H1 (cell line): ENCODE results near the gene TRABD2A. TPM values are rescaled to one million over a fixed set of nuclear protein-coding genes. Genes with fewer than 3 reads are reported as not detected.
A peak's percentile ranks its signal among the peaks of the same experiment; 100 is the strongest.

Experiments
- CTCF ChIA-PET: fragments of 300-600 bp; sonication (Branson Sonifier 250); formaldehyde crosslinking; loops from one replicate; lab custom pipeline; 2021; ENCODE audit not compliant: partially characterized antibody; lab: Charles Lee
- POLR2A ChIA-PET: fragments of 300-600 bp; sonication (Branson Sonifier 250); formaldehyde crosslinking; loops from one replicate; lab custom pipeline; 2021; ENCODE audit warnings: inconsistent platforms; ENCODE audit not compliant: partially characterized antibody; lab: Charles Lee
- DNase-seq, 2 experiments: peaks; one replicate each; pipeline versions ENCODE4 v3.0.0 to v3.0.0-alpha.2; 2010 to 2022; ENCODE audit warnings: low spot score in 2 of 2, low read depth in 1 of 2, mixed read lengths in 1 of 2
- FAIRE-seq: peaks from 2 replicates; lab custom pipeline; 2011; peaks lifted over from hg19 to GRCh38; lab: Jason Lieb, UNC
- H2AFZ ChIP-seq: 2 replicates; pipeline ENCODE4 v1.8.1; 2012; ENCODE audit warnings: low read length, inconsistent platforms
- H2AK5ac ChIP-seq: 2 replicates; pipeline ENCODE4 v1.6.1; 2013; ENCODE audit warnings: low read depth, low read length
- H2BK120ac ChIP-seq: replicated peaks from 2 replicates; pipeline ENCODE3; 2013; ENCODE audit warnings: low read depth, low read length, inconsistent platforms
- H2BK12ac ChIP-seq: 2 replicates; pipeline ENCODE4 v1.6.1; 2013; ENCODE audit warnings: low read depth, low read length
- H2BK15ac ChIP-seq: 2 replicates; pipeline ENCODE4 v1.6.1; 2013; ENCODE audit warnings: low read length
- H2BK20ac ChIP-seq: 2 replicates; pipeline ENCODE4 v1.6.1; 2013; ENCODE audit warnings: low read length
- H2BK5ac ChIP-seq: 2 replicates; pipeline ENCODE4 v1.6.1; 2013; ENCODE audit warnings: low read depth, low read length
- H3K14ac ChIP-seq: 2 replicates; pipeline ENCODE4 v1.6.1; 2013; ENCODE audit warnings: inconsistent platforms; ENCODE audit not compliant: insufficient read length
- H3K18ac ChIP-seq: 2 replicates; pipeline ENCODE4 v1.6.1; 2013; ENCODE audit warnings: low read length; ENCODE audit errors: extremely low read depth
- H3K23ac ChIP-seq: 2 replicates; pipeline ENCODE4 v1.6.1; 2013; ENCODE audit warnings: inconsistent platforms; ENCODE audit not compliant: insufficient read length
- H3K23me2 ChIP-seq: 2 replicates; pipeline ENCODE4 v1.6.1; 2013; ENCODE audit warnings: low read depth, low read length
- H3K27ac ChIP-seq: 2 replicates; pipeline ENCODE4 v1.6.1; 2011; ENCODE audit warnings: low read depth, low read length, inconsistent platforms
- H3K27me3 ChIP-seq, 4 experiments: replicated peaks in 1 of 4; 1 replicate in 1 of 4; 2 replicates in 3 of 4; pipeline versions ENCODE4 v1.6.1 to v1.8.1; 2011 to 2013; ENCODE audit warnings: low read length in 3 of 4, mild to moderate bottlenecking in 3 of 4, inconsistent platforms in 2 of 4, mixed read lengths in 2 of 4, moderate library complexity in 1 of 4; ENCODE audit not compliant: control insufficient read depth in 3 of 4, insufficient read depth in 3 of 4; ENCODE audit errors: extremely low read depth in 1 of 4
- H3K36me3 ChIP-seq, 4 experiments: 2 replicates each; pipeline versions ENCODE4 v1.6.1 to v1.8.1; 2011 to 2013; ENCODE audit warnings: mild to moderate bottlenecking in 4 of 4, low read length in 3 of 4, moderate library complexity in 2 of 4, control low read depth in 1 of 4, inconsistent platforms in 1 of 4; ENCODE audit not compliant: insufficient read depth in 4 of 4, control insufficient read depth in 2 of 4
- H3K4ac ChIP-seq: replicated peaks from 2 replicates; pipeline ENCODE3; 2013; ENCODE audit warnings: low read length, low read depth, mixed read lengths, inconsistent platforms; ENCODE audit not compliant: insufficient read length
- H3K4me1 ChIP-seq, 4 experiments: replicated peaks in 1 of 4; 1 replicate in 1 of 4; 2 replicates in 3 of 4; pipeline versions ENCODE4 v1.6.1 to v1.8.1; 2011 to 2013; ENCODE audit warnings: low read length in 3 of 4, inconsistent platforms in 2 of 4, mixed read lengths in 1 of 4; ENCODE audit not compliant: insufficient read depth in 4 of 4, control insufficient read depth in 3 of 4
- H3K4me2 ChIP-seq, 2 experiments: 2 replicates each; pipeline versions ENCODE4 v1.6.1 to v1.8.1; 2011 to 2013; ENCODE audit warnings: low read depth in 2 of 2, low read length in 2 of 2, control low read depth in 1 of 2, inconsistent platforms in 1 of 2, mild to moderate bottlenecking in 1 of 2; ENCODE audit not compliant: insufficient read depth in 1 of 2
- H3K4me3 ChIP-seq, 4 experiments: fragments of 200-600, 300-600 bp in 1 of 4; sonication (generic), shearing (Covaris generic), sonication (Bioruptor Twin) in 1 of 4; 2 replicates each; pipeline versions ENCODE4 v1.5.1 to v1.8.1; 2011 to 2016; ENCODE audit warnings: low read length in 4 of 4, low read depth in 3 of 4, control low read depth in 2 of 4, inconsistent platforms in 2 of 4, mild to moderate bottlenecking in 2 of 4, mixed read lengths in 1 of 4, moderate library complexity in 1 of 4; ENCODE audit not compliant: insufficient read depth in 2 of 4; ENCODE audit errors: extremely low read depth in 1 of 4
- H3K56ac ChIP-seq: replicated peaks from 2 replicates; pipeline ENCODE3; 2013; ENCODE audit warnings: low read depth, mild to moderate bottlenecking, mixed read lengths, low read length, inconsistent platforms; ENCODE audit not compliant: insufficient read length
- H3K79me1 ChIP-seq: 2 replicates; pipeline ENCODE4 v1.6.1; 2013; ENCODE audit warnings: low read depth, low read length, control low read depth
- H3K79me2 ChIP-seq, 2 experiments: 2 replicates each; pipeline versions ENCODE4 v1.6.1 to v1.8.1; 2012 to 2013; ENCODE audit warnings: low read length in 2 of 2, mild to moderate bottlenecking in 2 of 2, inconsistent platforms in 1 of 2; ENCODE audit not compliant: insufficient read depth in 2 of 2, control insufficient read depth in 1 of 2
- H3K9ac ChIP-seq, 4 experiments: replicated peaks in 1 of 4; 1 replicate in 1 of 4; 2 replicates in 3 of 4; pipeline versions ENCODE4 v1.6.1 to v1.8.1; 2011 to 2013; ENCODE audit warnings: low read depth in 3 of 4, low read length in 3 of 4, control low read depth in 2 of 4, mild to moderate bottlenecking in 2 of 4, moderate library complexity in 2 of 4, inconsistent platforms in 1 of 4; ENCODE audit errors: extremely low read depth in 1 of 4
- H3K9me3 ChIP-seq, 2 experiments: 2 replicates each; pipeline versions ENCODE4 v1.6.1 to v1.8.1; 2012 to 2013; ENCODE audit warnings: mild to moderate bottlenecking in 2 of 2, moderate library complexity in 2 of 2, control low read depth in 1 of 2, inconsistent platforms in 1 of 2, low read depth in 1 of 2, low read length in 1 of 2, mixed read lengths in 1 of 2; ENCODE audit not compliant: insufficient read depth in 2 of 2
- H4K20me1 ChIP-seq, 2 experiments: replicated peaks in 1 of 2; 2 replicates each; pipeline versions ENCODE3 to v1.8.1; 2011 to 2013; ENCODE audit warnings: inconsistent platforms in 2 of 2, low read length in 2 of 2, mild to moderate bottlenecking in 1 of 2; ENCODE audit not compliant: insufficient read depth in 2 of 2, control insufficient read depth in 1 of 2
- H4K5ac ChIP-seq: 2 replicates; pipeline ENCODE4 v1.6.1; 2013; ENCODE audit warnings: low read length, low read depth, mixed read lengths, inconsistent platforms; ENCODE audit not compliant: insufficient read length
- H4K8ac ChIP-seq: 2 replicates; pipeline ENCODE4 v1.8.0; 2013; ENCODE audit warnings: mild to moderate bottlenecking, moderate library complexity, low read length, inconsistent platforms; ENCODE audit not compliant: insufficient read depth; ENCODE audit errors: extremely low read depth
- H4K91ac ChIP-seq: replicated peaks from 2 replicates; pipeline ENCODE3; 2013; ENCODE audit warnings: low read length, mixed read lengths, inconsistent platforms; ENCODE audit not compliant: insufficient read length
- KDM5A ChIP-seq: fragments of 200-600 bp; IDR thresholded peaks from 2 replicates; pipeline ENCODE4 v1.7.1; 2012; ENCODE audit warnings: mild to moderate bottlenecking, low read length, inconsistent platforms, mixed read lengths
- ZNF274 ChIP-seq: IDR thresholded peaks from 2 replicates; pipeline ENCODE4 v1.7.0; 2012; ENCODE audit warnings: low read length, borderline replicate concordance; ENCODE audit errors: extremely low read depth
- WGBS, 2 experiments: shearing (Covaris generic) in 1 of 2; methylation state at CpG; one replicate each; pipeline versions ENCODE4 v1.1.6 to v1.1.7; 2013 to 2015; ENCODE audit warnings: low lambda C conversion rate in 2 of 2, mixed read lengths in 2 of 2, inconsistent platforms in 1 of 2, low coverage in 1 of 2, missing lambda C conversion rate in 1 of 2; ENCODE audit not compliant: insufficient replicate concordance in 2 of 2, insufficient coverage in 1 of 2, insufficient read length in 1 of 2; ENCODE audit errors: extremely low coverage in 1 of 2, missing lambda C conversion rate in 1 of 2; 5-methylcytosine and 5-hydroxymethylcytosine counted together
- polyA plus RNA-seq, 7 experiments: library from polyadenylated mRNA; depleted of rRNA in 3 of 7; stranded (reverse) in 5 of 7; unstranded in 2 of 7; fragments of >200 nt in 5 of 7; fragments of 200-250 nt in 2 of 7; gene quantifications; 1 replicate in 5 of 7; 2 replicates in 1 of 7; 4 replicates in 1 of 7; pipeline versions ENCODE4 v1.2.1 to v1.2.3, GENCODE V29; 2011 to 2013; ENCODE audit warnings: missing spikeins in 2 of 7, mixed read lengths in 2 of 7
- total RNA-seq: library from RNA; stranded (reverse); fragmentation: NEBNext Ultra II Directional; extraction: Animal tissue kit (Norgen Biotek cat#: 25700); gene quantifications from 2 replicates; pipeline ENCODE4 v1.2.1, GENCODE V29; 2021

TRABD2A gene
- total and polyA plus RNA-seq, 2 of the 8 experiments (the other 6 are each of a cell fraction or from before 2014, with no cell fraction given), result 17.3 to 18.6 TPM

DNA sequence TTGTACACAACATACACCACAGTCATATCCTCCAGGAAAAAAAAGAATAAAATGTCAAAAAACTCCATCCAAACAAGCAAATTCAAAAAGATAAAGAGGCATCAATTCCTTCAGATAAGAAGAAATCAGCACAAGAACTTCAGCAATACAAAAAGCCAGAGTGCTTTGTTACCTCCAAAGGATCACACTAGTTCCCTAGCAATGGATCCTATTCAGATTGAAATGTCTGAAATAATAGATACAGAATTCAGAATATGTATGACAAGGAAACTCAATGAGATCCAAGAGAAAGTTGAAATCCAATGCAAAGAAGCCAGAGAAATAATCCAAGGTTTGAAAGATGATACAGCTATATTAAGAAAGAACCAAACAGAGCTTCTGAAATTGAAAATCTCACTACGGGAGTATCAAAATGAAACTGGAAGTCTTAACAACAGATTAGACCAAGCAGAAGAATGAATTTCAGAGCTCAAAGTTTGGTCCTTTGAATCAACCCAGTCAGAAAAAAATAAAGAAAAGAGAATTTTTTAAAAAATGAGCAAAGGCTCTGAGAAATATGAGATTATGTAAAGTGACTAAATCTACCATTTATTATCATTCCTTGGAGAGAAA lies 80.6 kb downstream of the TRABD2A start:
- CTCF ChIA-PET, result no interaction called here
- Histone ChIP-seq H3K23ac (no peak overlapping the region), H2BK15ac (no peak overlapping the region), H3K4me3 (peak overlapping the region in 1 of 4 experiments; percentile 2; a peak in 1 of 8 replicates), H2BK20ac (0 out of 2 replicates have a peak overlapping the region, but pooled peaks have one; percentile 96), H3K18ac (no peak overlapping the region), H3K9me3 (no peaks in the 10 kb centered on the region), H2BK12ac (no peak overlapping the region), H3K27ac (no peak overlapping the region), H3K9ac (no peak overlapping the region), H3K4me2 (peak overlapping the region; percentile 7 to 48; a peak in 3 of 4 replicates), H2AFZ (no peak overlapping the region), H3K27me3 (no peaks in the 10 kb centered on the region), H4K5ac (no peak overlapping the region), H3K79me1 (no peaks in the 10 kb centered on the region), H3K14ac (no peak overlapping the region), H3K4me1 (peaks cover 3 to 12% (median 9%) of the 10 kb centered on the region in 4 experiments), H3K56ac (no peak overlapping the region), H3K79me2 (no peaks in the 10 kb centered on the region), H3K23me2 (no peaks in the 10 kb centered on the region; the same call in 1 of the 2 replicates), H4K8ac (no peak overlapping the region), H4K20me1 (no peaks in the 10 kb centered on the region), H4K91ac (no peak overlapping the region), H3K36me3 (no peaks in the 10 kb centered on the region), H2AK5ac (no peak overlapping the region), H2BK120ac (no peak overlapping the region), H2BK5ac (peak overlapping the region; percentile 90; the same call in 1 of the 2 replicates), H3K4ac (no peak overlapping the region)
- POLR2A ChIA-PET, result no interaction called here
- no peak for FAIRE-seq
- TF ChIP-seq KDM5A (no peak), ZNF274 (no peak)
- 95% methylated on average over 1 of the region's 1 CpG; no CpG with 5 or more reads in 1 of the 2 experiments for WGBS, 2 experiments
- no peak for DNase-seq
